ENCODE results near the gene OXT. TPM values are rescaled to one million over a fixed set of nuclear protein-coding genes. Genes with fewer than 3 reads are reported as not detected.
"Not testable (repeated sequence)": the region's sequence is repeated elsewhere in the genome, so short reads cannot be mapped to it uniquely, and the experiment has no call there.

Gene OXT
- not detected for polyA plus RNA-seq (2013, experiment 1 of 4)
- not detected for polyA plus RNA-seq (2013, experiment 2 of 4)
- polyA plus RNA-seq (2013, experiment 3 of 4) = not detected
- not detected for polyA plus RNA-seq (2013, experiment 4 of 4)

- 22 to 24% methylated on average over 95 of the region's 95 CpGs for WGBS, 2 experiments
- peaks cover 9% of the 10 kb centered on the region for H3K4me1 ChIP-seq (ENCODE audit: control insufficient read depth, insufficient read depth, low read length)
- peak within 1 kb of the TSS; percentile 30 for H3K4me3 ChIP-seq (ENCODE audit: insufficient read depth, low read depth, low read length)
- no peak within 1 kb of the TSS for H3K27ac ChIP-seq (ENCODE audit: insufficient read depth, low read depth, low read length, poor library complexity, severe bottlenecking)
- H3K36me3 ChIP-seq (ENCODE audit: control insufficient read depth, insufficient read depth, low read length) = no peaks in the 10 kb centered on the region
- H3K9me3 ChIP-seq (ENCODE audit: control insufficient read depth, low read length) = no peaks in the 10 kb centered on the region
- peaks cover 32% of the 10 kb centered on the region for H3K27me3 ChIP-seq (ENCODE audit: control insufficient read depth, insufficient read depth, low read length, poor library complexity, severe bottlenecking)
These were observed at the start of gene OXT for GRCh38 chr20:3071610-3072529. Gene OXT, plus strand, starts transcription at chr20:3071620. Its CDS starts 36 bp downstream, at chr20:3071656.

DNA sequence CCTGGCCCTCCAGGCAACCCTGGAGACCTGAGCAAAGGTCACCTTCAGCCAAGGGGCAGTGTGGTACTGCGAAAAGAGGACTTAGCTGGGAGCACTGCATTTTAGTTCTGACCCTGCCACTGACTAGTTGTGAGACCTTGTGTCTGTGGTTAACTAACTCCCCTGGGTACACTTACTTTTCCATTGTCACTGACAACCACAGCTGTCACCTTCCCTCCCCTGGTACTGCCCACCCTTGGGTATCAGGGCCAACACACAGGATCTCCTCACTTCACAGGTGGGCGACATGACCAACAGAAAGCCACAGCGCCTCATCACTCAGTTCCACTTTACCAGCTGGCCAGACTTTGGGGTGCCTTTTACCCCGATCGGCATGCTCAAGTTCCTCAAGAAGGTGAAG, 49.6 kb upstream of the OXT start:
- Histone ChIP-seq H3K27ac (ENCODE audit: insufficient read depth, low read depth, low read length, poor library complexity, severe bottlenecking) (no peak overlapping the region), H3K27me3 (ENCODE audit: control insufficient read depth, insufficient read depth, low read length, poor library complexity, severe bottlenecking) (no peaks in the 10 kb centered on the region), H3K9me3 (ENCODE audit: control insufficient read depth, low read length) (no peaks in the 10 kb centered on the region), H3K4me1 (ENCODE audit: control insufficient read depth, insufficient read depth, low read length) (no peaks in the 10 kb centered on the region), H3K36me3 (ENCODE audit: control insufficient read depth, insufficient read depth, low read length) (peaks cover 51% of the 10 kb centered on the region), H3K4me3 (ENCODE audit: insufficient read depth, low read depth, low read length) (no peak overlapping the region)
- 95 to 96% methylated on average over 5 of the region's 5 CpGs for WGBS, 2 experiments

- H3K9me3 ChIP-seq (ENCODE audit: control insufficient read depth, low read length); H3K4me3 ChIP-seq (ENCODE audit: insufficient read depth, low read depth, low read length); H3K4me1 ChIP-seq (ENCODE audit: control insufficient read depth, insufficient read depth, low read length); H3K27me3 ChIP-seq (ENCODE audit: control insufficient read depth, insufficient read depth, low read length, poor library complexity, severe bottlenecking); H3K27ac ChIP-seq (ENCODE audit: insufficient read depth, low read depth, low read length, poor library complexity, severe bottlenecking): not testable (repeated sequence)
- WGBS, 2 experiments = 96 to 97% methylated on average over 20 of the region's 20 CpGs
- peaks cover 52% of the 10 kb centered on the region for H3K36me3 ChIP-seq (ENCODE audit: control insufficient read depth, insufficient read depth, low read length)
These were observed 48.6 kb upstream of the OXT start for GRCh38 chr20:3022559-3023490.

GRCh38 chr20:3027987-3028386, 43.4 kb upstream of the OXT start:
- no peak overlapping the region for H3K27ac ChIP-seq (ENCODE audit: insufficient read depth, low read depth, low read length, poor library complexity, severe bottlenecking)
- no peaks in the 10 kb centered on the region for H3K9me3 ChIP-seq (ENCODE audit: control insufficient read depth, low read length)
- no peak overlapping the region for H3K4me3 ChIP-seq (ENCODE audit: insufficient read depth, low read depth, low read length)
- H3K36me3 ChIP-seq (ENCODE audit: control insufficient read depth, insufficient read depth, low read length) = peaks cover 32% of the 10 kb centered on the region
- H3K4me1 ChIP-seq (ENCODE audit: control insufficient read depth, insufficient read depth, low read length) = no peaks in the 10 kb centered on the region
- no peaks in the 10 kb centered on the region for H3K27me3 ChIP-seq (ENCODE audit: control insufficient read depth, insufficient read depth, low read length, poor library complexity, severe bottlenecking)
- 80 to 95% methylated on average over 2 of the region's 2 CpGs for WGBS, 2 experiments

DNA sequence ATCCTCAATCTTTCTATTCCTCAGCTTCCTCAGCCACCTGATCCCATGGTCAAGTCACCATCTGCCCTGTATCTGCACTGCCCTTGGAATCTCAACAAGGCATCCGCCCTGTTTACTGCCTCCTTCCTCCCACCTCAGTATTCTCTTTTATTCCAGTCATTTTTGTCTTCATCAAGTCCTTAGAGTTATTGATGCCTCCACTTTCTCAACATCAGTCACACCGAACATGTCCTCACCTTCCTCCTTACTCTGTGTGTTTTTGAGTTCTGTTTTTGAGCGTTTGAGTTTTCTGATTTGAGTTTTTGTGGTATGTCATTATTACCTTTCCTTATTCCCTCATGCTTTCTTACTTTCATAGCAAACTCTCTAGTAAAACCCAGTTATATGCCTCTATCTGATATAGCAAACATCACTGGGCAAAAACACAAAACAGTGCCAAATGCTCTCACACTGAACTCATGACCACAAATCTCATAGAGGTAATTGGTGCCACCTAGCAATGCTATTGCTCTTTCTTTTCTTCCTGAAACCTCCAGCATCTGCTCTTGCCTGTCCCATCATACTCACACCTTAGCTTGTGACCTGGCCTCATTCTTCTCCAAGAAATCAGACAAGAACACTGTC, 39.8 kb upstream of the OXT start:
- no peak overlapping the region for H3K27ac ChIP-seq (ENCODE audit: insufficient read depth, low read depth, low read length, poor library complexity, severe bottlenecking)
- H3K4me1 ChIP-seq (ENCODE audit: control insufficient read depth, insufficient read depth, low read length) = no peaks in the 10 kb centered on the region
- WGBS, 2 experiments = 90 to 95% methylated on average over 1 to 2 of the region's 3 CpGs
- H3K36me3 ChIP-seq (ENCODE audit: control insufficient read depth, insufficient read depth, low read length) = peaks cover 26% of the 10 kb centered on the region
- H3K9me3 ChIP-seq (ENCODE audit: control insufficient read depth, low read length) = no peaks in the 10 kb centered on the region
- H3K4me3 ChIP-seq (ENCODE audit: insufficient read depth, low read depth, low read length) = no peak overlapping the region
- no peaks in the 10 kb centered on the region for H3K27me3 ChIP-seq (ENCODE audit: control insufficient read depth, insufficient read depth, low read length, poor library complexity, severe bottlenecking)

- WGBS, 2 experiments = 94 to 95% methylated on average over 8 of the region's 8 CpGs
- no peaks in the 10 kb centered on the region for H3K9me3 ChIP-seq (ENCODE audit: control insufficient read depth, low read length)
- peaks cover 24% of the 10 kb centered on the region for H3K36me3 ChIP-seq (ENCODE audit: control insufficient read depth, insufficient read depth, low read length)
- no peaks in the 10 kb centered on the region for H3K4me1 ChIP-seq (ENCODE audit: control insufficient read depth, insufficient read depth, low read length)
- H3K27ac ChIP-seq (ENCODE audit: insufficient read depth, low read depth, low read length, poor library complexity, severe bottlenecking) = no peak overlapping the region
- H3K4me3 ChIP-seq (ENCODE audit: insufficient read depth, low read depth, low read length) = no peak overlapping the region
- H3K27me3 ChIP-seq (ENCODE audit: control insufficient read depth, insufficient read depth, low read length, poor library complexity, severe bottlenecking) = no peaks in the 10 kb centered on the region
These were observed 38.8 kb upstream of the OXT start for GRCh38 chr20:3032624-3033023.

DNA sequence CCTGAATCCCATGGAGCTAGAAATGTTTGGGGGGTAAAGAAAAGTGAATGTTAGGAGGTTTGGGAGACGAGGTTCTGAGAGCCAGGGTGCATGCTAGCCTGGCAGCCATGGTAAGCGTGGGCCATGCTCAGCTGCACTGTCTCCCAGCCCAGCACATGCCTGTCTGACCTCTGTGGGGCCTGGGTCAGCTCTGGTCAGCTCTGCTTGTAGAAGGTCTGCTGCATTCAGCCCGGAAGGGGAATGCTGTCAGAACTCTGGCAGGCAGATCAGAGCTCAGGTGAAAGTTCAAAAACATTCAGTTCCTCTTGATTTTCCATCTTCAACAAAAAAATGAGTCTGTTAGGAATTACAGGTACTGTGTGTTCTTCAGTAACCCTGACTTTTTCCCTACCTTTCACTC, 33.8 kb upstream of the OXT start:
- Histone ChIP-seq H3K27me3 (ENCODE audit: control insufficient read depth, insufficient read depth, low read length, poor library complexity, severe bottlenecking) (no peaks in the 10 kb centered on the region), H3K4me1 (ENCODE audit: control insufficient read depth, insufficient read depth, low read length) (no peaks in the 10 kb centered on the region), H3K36me3 (ENCODE audit: control insufficient read depth, insufficient read depth, low read length) (peaks cover 23% of the 10 kb centered on the region), H3K9me3 (ENCODE audit: control insufficient read depth, low read length) (no peaks in the 10 kb centered on the region), H3K27ac (ENCODE audit: insufficient read depth, low read depth, low read length, poor library complexity, severe bottlenecking) (no peak overlapping the region), H3K4me3 (ENCODE audit: insufficient read depth, low read depth, low read length) (no peak overlapping the region)
- WGBS, 2 experiments = 91 to 95% methylated on average over 3 of the region's 3 CpGs

- Histone ChIP-seq H3K27ac (ENCODE audit: insufficient read depth, low read depth, low read length, poor library complexity, severe bottlenecking) (no peak overlapping the region), H3K27me3 (ENCODE audit: control insufficient read depth, insufficient read depth, low read length, poor library complexity, severe bottlenecking) (no peaks in the 10 kb centered on the region), H3K36me3 (ENCODE audit: control insufficient read depth, insufficient read depth, low read length) (peaks cover 23% of the 10 kb centered on the region), H3K9me3 (ENCODE audit: control insufficient read depth, low read length) (no peaks in the 10 kb centered on the region), H3K4me1 (ENCODE audit: control insufficient read depth, insufficient read depth, low read length) (no peaks in the 10 kb centered on the region), H3K4me3 (ENCODE audit: insufficient read depth, low read depth, low read length) (no peak overlapping the region)
- 84 to 92% methylated on average over 5 of the region's 5 CpGs for WGBS, 2 experiments
These were observed 33.0 kb upstream of the OXT start for GRCh38 chr20:3038454-3038853.

GRCh38 chr20:3039426-3039825, 32.0 kb upstream of the OXT start:
- Histone ChIP-seq H3K4me1 (ENCODE audit: control insufficient read depth, insufficient read depth, low read length) (no peaks in the 10 kb centered on the region), H3K27ac (ENCODE audit: insufficient read depth, low read depth, low read length, poor library complexity, severe bottlenecking) (no peak overlapping the region), H3K36me3 (ENCODE audit: control insufficient read depth, insufficient read depth, low read length) (peaks cover 23% of the 10 kb centered on the region), H3K9me3 (ENCODE audit: control insufficient read depth, low read length) (no peaks in the 10 kb centered on the region), H3K4me3 (ENCODE audit: insufficient read depth, low read depth, low read length) (no peak overlapping the region), H3K27me3 (ENCODE audit: control insufficient read depth, insufficient read depth, low read length, poor library complexity, severe bottlenecking) (no peaks in the 10 kb centered on the region)
- WGBS, 2 experiments = 94% methylated on average over 4 of the region's 4 CpGs

All from ectodermal cell (in vitro differentiated cells).